A673 (cell line): Measurements from ENCODE around the gene TAOK2. TPM values are rescaled to one million over a fixed set of nuclear protein-coding genes. Genes with fewer than 3 reads are reported as not detected.

ENCODE experiments used
- BruUV-seq: library from RNA; stranded (reverse); fragments of 400-500 nt; replicated peaks from 2 replicates; lab custom pipeline; 2021; lab: Mats Ljungman, UMichigan
- CTCF ChIA-PET: fragments of 300-600 bp; sonication (Branson Sonifier 250); formaldehyde crosslinking; loops from one replicate; lab custom pipeline; 2022; ENCODE audit warnings: antibody characterized with exemption; lab: Charles Lee
- POLR2A ChIA-PET: fragments of 300-600 bp; sonication (Branson Sonifier 250); formaldehyde crosslinking; loops from one replicate; lab custom pipeline; 2022; ENCODE audit warnings: antibody characterized with exemption; ENCODE audit not compliant: low non-redundant PET; lab: Charles Lee
- DNase-seq: peaks from one replicate; pipeline ENCODE4 v3.0.0-alpha.2; 2015; ENCODE audit warnings: low spot score
- H3K27ac ChIP-seq: fragments of 200-600 bp; sonication (generic); 2 replicates; pipeline ENCODE4 v1.5.1; 2016; ENCODE audit warnings: mixed run types, low read depth, mild to moderate bottlenecking, mixed read lengths, antibody characterized with exemption, low read length; ENCODE audit not compliant: poor library complexity, severe bottlenecking
- H3K27me3 ChIP-seq: fragments of 200-600 bp; sonication (generic); replicated peaks from 2 replicates; pipeline ENCODE4 v1.6.1; 2017; ENCODE audit warnings: mixed run types, low read depth, mild to moderate bottlenecking, mixed read lengths, antibody characterized with exemption, low read length; ENCODE audit not compliant: insufficient read depth, poor library complexity
- H3K36me3 ChIP-seq: fragments of 200-600 bp; sonication (generic); 2 replicates; pipeline ENCODE4 v1.6.1; 2016; ENCODE audit warnings: mixed run types, mild to moderate bottlenecking, mixed read lengths, antibody characterized with exemption, low read length; ENCODE audit not compliant: insufficient read depth, poor library complexity, severe bottlenecking
- H3K4me1 ChIP-seq: fragments of 200-600 bp; sonication (generic); 2 replicates; pipeline ENCODE4 v1.6.1; 2017; ENCODE audit warnings: mixed run types, mild to moderate bottlenecking, mixed read lengths, antibody characterized with exemption, low read length; ENCODE audit not compliant: insufficient read depth, poor library complexity, severe bottlenecking
- H3K4me3 ChIP-seq: fragments of 200-600 bp; sonication (generic); 2 replicates; pipeline ENCODE4 v1.5.1; 2016; ENCODE audit warnings: low read depth, mixed run types, mild to moderate bottlenecking, mixed read lengths, low read length; ENCODE audit not compliant: poor library complexity, severe bottlenecking
- H3K9me3 ChIP-seq: fragments of 200-600 bp; sonication (generic); 2 replicates; pipeline ENCODE4 v1.6.1; 2016; ENCODE audit warnings: mixed run types, low read depth, mild to moderate bottlenecking, mixed read lengths, antibody characterized with exemption, low read length; ENCODE audit not compliant: poor library complexity, severe bottlenecking
- EZH2 ChIP-seq: fragments of 200-600 bp; sonication (generic); IDR thresholded peaks from 2 replicates; pipeline ENCODE4 v1.6.1; 2017; ENCODE audit warnings: borderline replicate concordance, low read depth, mild to moderate bottlenecking, mixed read lengths, antibody characterized with exemption, low read length; ENCODE audit not compliant: poor library complexity, severe bottlenecking
- intact Hi-C: fragments of 100-400 bp; cut with micrococcal nuclease; formaldehyde crosslinking; loops from one replicate; pipeline ENCODE4 v1.10.0; 2022; ENCODE audit not compliant: unreplicated experiment
- total RNA-seq: library from RNA; stranded (reverse); gene quantifications from 2 replicates; pipeline ENCODE4 v1.2.3, GENCODE V29; 2021
- TF ChIP-seq, protein P1 (sequence below): fragments of 300-800, 200-600 bp; sonication (generic); conservative IDR thresholded peaks from 2 replicates; pipeline ENCODE4 v1.5.1; 2017; ENCODE audit warnings: low read depth, mild to moderate bottlenecking, antibody characterized with exemption, low read length, moderate library complexity, mixed read lengths

TAOK2 gene
- total RNA-seq, 1 experiment from 2014 or later: 50.2 TPM

DNA sequence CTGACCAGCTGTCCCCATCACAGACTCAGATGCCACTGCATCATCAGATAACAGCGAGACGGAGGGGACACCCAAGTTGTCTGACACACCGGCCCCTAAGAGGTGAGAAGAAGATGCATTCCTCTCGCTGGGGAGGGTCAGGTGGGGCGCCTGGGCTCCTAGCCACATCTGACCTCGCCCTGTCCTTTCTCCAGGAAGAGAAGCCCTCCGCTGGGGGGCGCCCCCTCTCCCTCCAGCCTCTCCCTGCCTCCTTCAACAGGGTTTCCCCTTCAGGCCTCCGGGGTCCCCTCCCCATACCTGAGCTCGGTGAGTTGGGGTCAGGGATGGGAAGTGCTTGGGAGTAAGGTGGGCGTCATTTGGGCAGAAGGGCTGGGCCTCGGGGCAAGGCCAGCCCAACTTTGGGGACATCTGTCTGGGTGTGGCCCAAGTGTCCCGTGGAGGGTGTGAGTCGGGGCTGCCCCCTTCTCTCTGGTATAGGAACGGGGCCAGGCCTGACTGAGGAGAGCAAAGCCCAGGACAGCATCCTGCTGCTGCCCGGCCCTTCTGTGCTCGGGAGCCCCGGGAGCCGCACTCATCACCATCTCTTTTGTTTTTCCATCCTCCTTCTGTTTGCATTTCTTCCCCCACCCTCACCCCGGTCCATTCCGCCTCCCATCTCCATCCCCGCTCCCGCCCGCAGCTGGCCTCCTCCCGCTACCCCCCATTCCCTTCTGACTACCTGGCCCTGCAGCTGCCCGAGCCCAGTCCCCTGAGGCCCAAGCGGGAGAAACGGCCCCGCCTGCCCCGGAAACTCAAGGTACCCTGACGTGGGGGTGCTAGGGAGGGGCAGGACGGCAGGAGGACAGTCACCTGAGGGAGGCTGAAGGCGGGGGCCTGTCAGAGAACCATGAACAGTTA is 27.3 kb downstream of the TAOK2 start:
- DNase-seq: no peak
- Histone ChIP-seq H3K4me3 (no peak overlapping the region), H3K9me3 (no peaks in the 10 kb centered on the region), H3K4me1 (peaks cover 5% of the 10 kb centered on the region), H3K27ac (no peak overlapping the region), H3K36me3 (peaks cover 28% of the 10 kb centered on the region), H3K27me3 (no peaks in the 10 kb centered on the region)
- no TSS peak for BruUV-seq
- ChIA-PET CTCF (no interaction called here), POLR2A (no interaction called here)
- no peak for TF ChIP-seq EZH2
- TF ChIP-seq, protein P1, sequence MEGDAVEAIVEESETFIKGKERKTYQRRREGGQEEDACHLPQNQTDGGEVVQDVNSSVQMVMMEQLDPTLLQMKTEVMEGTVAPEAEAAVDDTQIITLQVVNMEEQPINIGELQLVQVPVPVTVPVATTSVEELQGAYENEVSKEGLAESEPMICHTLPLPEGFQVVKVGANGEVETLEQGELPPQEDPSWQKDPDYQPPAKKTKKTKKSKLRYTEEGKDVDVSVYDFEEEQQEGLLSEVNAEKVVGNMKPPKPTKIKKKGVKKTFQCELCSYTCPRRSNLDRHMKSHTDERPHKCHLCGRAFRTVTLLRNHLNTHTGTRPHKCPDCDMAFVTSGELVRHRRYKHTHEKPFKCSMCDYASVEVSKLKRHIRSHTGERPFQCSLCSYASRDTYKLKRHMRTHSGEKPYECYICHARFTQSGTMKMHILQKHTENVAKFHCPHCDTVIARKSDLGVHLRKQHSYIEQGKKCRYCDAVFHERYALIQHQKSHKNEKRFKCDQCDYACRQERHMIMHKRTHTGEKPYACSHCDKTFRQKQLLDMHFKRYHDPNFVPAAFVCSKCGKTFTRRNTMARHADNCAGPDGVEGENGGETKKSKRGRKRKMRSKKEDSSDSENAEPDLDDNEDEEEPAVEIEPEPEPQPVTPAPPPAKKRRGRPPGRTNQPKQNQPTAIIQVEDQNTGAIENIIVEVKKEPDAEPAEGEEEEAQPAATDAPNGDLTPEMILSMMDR: no peak
- intact Hi-C loops: no loop called here

DNA sequence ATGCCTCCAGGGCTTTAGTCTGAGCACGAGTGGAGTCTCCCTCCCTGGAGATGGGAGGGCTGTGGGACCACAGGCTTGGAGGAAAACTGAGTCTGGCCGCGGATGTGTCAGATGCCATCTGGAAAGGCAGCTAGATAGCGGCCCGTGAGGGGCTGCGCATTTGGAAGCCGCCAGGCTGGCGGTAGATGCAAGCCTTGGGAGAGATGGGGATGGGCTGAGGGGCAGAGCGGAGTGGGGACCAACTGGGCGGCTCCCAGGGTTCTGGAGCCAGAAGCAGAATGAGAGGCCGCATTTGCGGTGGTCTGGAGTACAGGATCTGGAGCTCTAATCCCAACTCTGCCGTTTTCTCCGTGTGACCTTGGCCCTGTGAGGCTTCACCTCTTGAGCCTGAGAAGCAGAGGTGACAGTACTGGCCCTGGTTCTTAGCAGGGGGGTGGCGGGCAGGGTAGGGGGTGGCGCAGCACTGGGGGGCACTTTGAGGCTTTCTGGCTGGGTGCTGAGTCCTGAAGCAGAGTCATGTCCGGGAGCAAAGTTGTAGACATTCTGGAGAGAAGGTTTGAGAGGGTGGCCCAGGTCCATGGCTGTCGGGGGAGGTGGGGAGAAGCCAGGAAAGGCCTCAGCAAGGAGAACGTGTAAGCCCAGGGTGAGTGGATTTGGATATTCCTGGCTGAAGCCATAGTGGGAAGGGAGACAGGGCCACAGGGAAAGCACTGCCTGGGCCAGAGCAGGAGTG is 29.1 kb downstream of the TAOK2 start:
- H3K9me3 ChIP-seq: no peaks in the 10 kb centered on the region
- ChIA-PET CTCF (no interaction called here), POLR2A (interaction anchor here (0.6 kb wide), 1 partner anchor 102 kb away, joined by 3 read pairs; the partner anchor contains the start of gene ASPHD1)
- intact Hi-C loops: no loop called here
- TF ChIP-seq, protein P1: no peak
- no peak for TF ChIP-seq EZH2
- no peak overlapping the region for H3K4me3 ChIP-seq
- no peaks in the 10 kb centered on the region for H3K27me3 ChIP-seq
- peaks cover 17% of the 10 kb centered on the region for H3K36me3 ChIP-seq
- no peak overlapping the region for H3K27ac ChIP-seq
- DNase-seq: no peak
- no TSS peak for BruUV-seq
- no peaks in the 10 kb centered on the region for H3K4me1 ChIP-seq

DNA sequence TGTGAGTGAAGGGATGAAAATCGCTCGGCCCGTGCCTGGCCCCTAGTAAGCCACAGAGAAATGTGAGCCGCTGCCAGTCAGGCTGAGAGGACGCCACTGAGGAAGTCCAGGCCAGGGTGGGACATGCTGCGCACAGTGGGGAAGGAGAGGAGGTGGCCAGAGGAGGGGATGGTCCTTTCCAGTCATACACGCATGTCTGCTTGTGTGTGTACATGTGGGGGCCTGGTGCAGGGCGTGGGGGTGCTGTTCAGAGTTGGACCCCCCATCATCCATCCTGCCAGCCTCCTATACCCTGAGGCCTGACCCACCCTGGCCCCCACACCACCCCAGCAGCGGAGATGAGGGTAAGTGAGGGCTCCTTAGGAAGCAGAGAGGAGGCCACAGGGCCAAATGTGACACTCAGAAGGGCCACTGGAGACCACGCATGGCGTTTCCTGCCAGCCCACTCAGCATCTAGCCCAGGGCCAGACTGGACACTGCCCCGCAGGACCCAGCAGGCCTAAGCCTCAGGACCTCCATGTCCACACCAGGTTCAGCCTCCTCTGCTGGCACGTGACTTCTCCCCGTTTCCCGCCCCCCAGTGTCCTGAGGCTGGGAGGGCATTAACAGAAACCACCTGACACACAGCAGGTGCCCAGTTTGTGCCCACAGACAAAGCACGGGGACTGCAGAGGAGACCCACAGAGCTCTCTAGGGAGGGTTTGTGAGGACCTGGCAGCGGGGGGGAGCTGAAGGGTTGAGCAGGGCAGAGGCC is 30.2 kb downstream of the TAOK2 start:
- Histone ChIP-seq H3K27me3 (no peaks in the 10 kb centered on the region), H3K4me1 (no peaks in the 10 kb centered on the region), H3K9me3 (no peaks in the 10 kb centered on the region), H3K36me3 (peaks cover 11% of the 10 kb centered on the region), H3K4me3 (no peak overlapping the region), H3K27ac (no peak overlapping the region)
- DNase-seq: no peak
- intact Hi-C loops: no loop called here
- POLR2A ChIA-PET: interaction anchor here (0.6 kb wide), 1 partner anchor 70 kb away, joined by 6 read pairs; no protein-coding TSS in a partner anchor
- TF ChIP-seq, protein P1: no peak
- no peak for TF ChIP-seq EZH2
- CTCF ChIA-PET: no interaction called here
- no TSS peak for BruUV-seq
